Stimulated activated effector memory CD8-positive, alpha-beta T cell treated with anti-CD3 and anti-CD28 coated beads, Interleukin-12 subunit alpha, Interleukin-12 subunit beta, amount 100 ng/mL, for 72 hours (primary cell): ENCODE measurements around the gene TACO1.

Experiments used
- ATAC-seq: fragments of 150-1000 bp; cut with Tn5 transposase; 2 replicates; pipeline ENCODE4 v1.10.0; 2021
- DNase-seq, 2 donors: peaks; one replicate each; pipeline ENCODE4 v3.0.0; 2021 to 2022; ENCODE audit warnings: low spot score in 2 of 2
- H3K27ac Mint-ChIP-seq: one replicate; pipeline ENCODE4 v1.8.0; 2022; ENCODE audit warnings: mild to moderate bottlenecking, mixed read lengths
- H3K36me3 Mint-ChIP-seq: one replicate; pipeline ENCODE4 v1.8.0; 2022; ENCODE audit warnings: mild to moderate bottlenecking, mixed read lengths
- H3K4me1 Mint-ChIP-seq: one replicate; pipeline ENCODE4 v1.8.0; 2022; ENCODE audit warnings: mixed read lengths
- H3K4me3 Mint-ChIP-seq: one replicate; pipeline ENCODE4 v1.8.0; 2022; ENCODE audit warnings: mild to moderate bottlenecking, mixed read lengths
- H3K9me3 Mint-ChIP-seq: one replicate; pipeline ENCODE4 v1.8.0; 2022; ENCODE audit warnings: mixed read lengths

TACO1 gene

DNA sequence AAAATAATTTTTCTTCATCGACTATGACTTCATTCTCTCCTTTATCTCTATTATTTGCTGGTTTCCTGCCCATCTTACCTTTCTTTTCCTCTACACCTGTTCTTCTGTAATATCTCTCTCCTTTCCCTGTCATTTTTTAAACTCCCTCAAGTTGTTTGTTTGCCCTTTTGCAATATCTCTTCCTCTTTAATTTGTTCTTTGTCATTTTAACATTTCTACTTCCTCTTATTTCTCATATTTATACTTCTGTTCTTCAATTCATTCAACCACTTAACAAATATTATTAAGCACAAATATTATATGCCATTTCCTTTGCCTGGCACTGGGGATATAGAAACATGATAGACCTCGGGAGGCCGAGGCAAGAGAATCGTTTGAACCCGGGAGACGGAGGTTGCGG is 44.2 kb downstream of the TACO1 start:
- H3K4me3 Mint-ChIP-seq: no peak overlapping the region
- peak overlapping the region; percentile 70 for H3K27ac Mint-ChIP-seq
- no peaks in the 10 kb centered on the region for H3K4me1 Mint-ChIP-seq
- H3K9me3 Mint-ChIP-seq: no peaks in the 10 kb centered on the region
- no peak for DNase-seq
- peaks cover 16% of the 10 kb centered on the region for H3K36me3 Mint-ChIP-seq
- ATAC-seq: no peak

DNA sequence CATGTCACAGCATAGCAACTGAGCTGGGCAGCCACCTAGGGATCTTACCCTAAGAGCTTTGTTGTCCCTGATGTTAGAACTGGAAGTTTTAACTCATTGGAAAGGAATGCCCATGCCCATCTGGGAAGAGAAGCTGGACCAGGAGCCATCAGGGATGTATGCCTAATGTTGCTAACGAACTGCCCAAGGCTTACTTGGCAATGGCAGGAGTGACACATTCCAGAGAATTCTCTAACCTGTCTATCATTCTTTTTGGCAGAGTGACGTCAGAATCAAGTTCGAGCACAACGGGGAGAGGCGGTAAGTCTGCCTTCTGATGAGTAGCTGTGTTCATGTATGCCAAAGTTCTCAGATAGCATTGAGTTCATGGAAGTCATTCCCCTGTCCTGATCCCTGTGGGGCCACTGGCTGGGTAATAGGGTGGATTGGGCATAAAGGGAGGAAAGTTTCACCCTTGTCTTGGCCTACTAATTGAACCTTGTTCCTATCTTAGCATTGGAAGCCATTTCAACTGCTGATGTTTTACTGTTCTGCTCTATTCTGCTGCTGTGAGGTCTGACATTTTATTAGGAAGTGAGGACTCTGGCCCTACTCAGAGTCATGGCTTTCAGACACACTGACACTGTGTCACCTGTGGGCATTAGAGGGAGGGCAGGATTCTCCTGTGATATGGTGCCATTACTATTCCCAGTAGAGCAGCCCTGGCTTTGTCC is 45.2 kb downstream of the TACO1 start:
- H3K36me3 Mint-ChIP-seq: peaks cover 16% of the 10 kb centered on the region
- peak overlapping the region; percentile 70 for H3K27ac Mint-ChIP-seq
- no peak overlapping the region for H3K4me3 Mint-ChIP-seq
- DNase-seq (no peak), ATAC-seq (no peak)
- H3K9me3 Mint-ChIP-seq: no peaks in the 10 kb centered on the region
- H3K4me1 Mint-ChIP-seq: no peaks in the 10 kb centered on the region

- Mint-ChIP-seq H3K4me3 (no peak overlapping the region), H3K4me1 (no peaks in the 10 kb centered on the region), H3K9me3 (no peaks in the 10 kb centered on the region), H3K27ac (peak overlapping the region; percentile 70), H3K36me3 (peaks cover 16% of the 10 kb centered on the region)
- ATAC-seq (no peak), DNase-seq (no peak)
These were observed 45.8 kb downstream of the TACO1 start for GRCh38 chr17:63646488-63646806.

DNA sequence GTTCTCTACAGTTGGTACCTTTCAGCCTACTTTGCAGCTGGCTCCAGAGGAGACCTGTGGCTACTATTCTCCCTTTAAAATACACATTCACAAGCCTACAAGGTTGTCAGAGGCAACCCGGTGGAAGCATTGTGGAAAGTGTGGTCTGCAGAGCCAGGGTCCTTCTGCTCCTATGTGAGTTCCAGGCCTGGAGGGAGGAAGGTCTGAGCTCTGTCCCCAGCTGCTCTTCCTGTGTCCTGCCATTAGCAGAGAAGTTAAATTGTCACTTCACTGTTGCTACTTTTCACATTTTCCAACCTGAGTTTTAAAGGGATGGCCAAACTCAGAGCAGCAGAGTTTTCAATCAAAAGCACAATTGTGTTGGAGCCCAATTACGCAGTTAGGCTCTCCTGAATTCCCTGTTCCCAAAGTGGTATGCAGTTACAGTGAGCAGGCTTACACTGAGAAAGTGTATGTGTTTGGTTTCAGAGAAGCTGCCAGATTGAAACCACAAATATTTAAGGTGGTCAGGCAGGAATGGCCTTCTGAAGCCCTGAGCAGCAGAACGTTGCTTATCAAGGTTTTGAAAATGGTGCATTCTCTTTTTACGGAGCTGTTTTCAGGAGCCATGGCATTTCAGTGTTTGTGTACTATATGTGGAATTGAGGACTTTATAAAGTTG is 46.5 kb downstream of the TACO1 start:
- Mint-ChIP-seq H3K4me1 (no peaks in the 10 kb centered on the region), H3K4me3 (no peak overlapping the region), H3K9me3 (no peaks in the 10 kb centered on the region), H3K27ac (peak overlapping the region; percentile 70), H3K36me3 (peaks cover 20% of the 10 kb centered on the region)
- DNase-seq: no peak
- no peak for ATAC-seq

GRCh38 chr17:63647936-63648335 is 47.2 kb downstream of the TACO1 start:
- H3K27ac Mint-ChIP-seq: no peak overlapping the region
- no peaks in the 10 kb centered on the region for H3K4me1 Mint-ChIP-seq
- no peaks in the 10 kb centered on the region for H3K9me3 Mint-ChIP-seq
- peaks cover 27% of the 10 kb centered on the region for H3K36me3 Mint-ChIP-seq
- ATAC-seq: no peak
- no peak overlapping the region for H3K4me3 Mint-ChIP-seq
- DNase-seq: no peak

DNA sequence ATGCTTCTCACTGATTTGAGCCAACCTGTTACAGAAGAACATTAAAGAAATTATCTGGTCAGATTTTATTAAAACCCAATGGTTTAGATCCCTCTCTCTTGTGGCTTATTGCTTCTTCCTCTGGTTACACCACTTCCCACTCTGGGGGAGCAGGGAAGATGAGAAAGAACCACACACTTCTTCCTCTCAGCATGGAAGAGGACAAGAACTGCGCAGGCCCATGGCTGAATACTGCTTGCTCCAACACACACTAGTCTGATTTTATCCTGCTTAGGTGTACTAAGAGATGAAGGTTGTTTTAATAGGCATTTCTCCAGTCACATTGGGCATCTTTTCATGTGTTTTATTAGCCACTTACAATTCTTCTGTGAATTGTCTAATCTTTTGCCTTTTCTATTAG is 49.1 kb downstream of the TACO1 start:
- no peaks in the 10 kb centered on the region for H3K9me3 Mint-ChIP-seq
- ATAC-seq (no peak), DNase-seq (no peak)
- no peaks in the 10 kb centered on the region for H3K4me1 Mint-ChIP-seq
- H3K27ac Mint-ChIP-seq: peak overlapping the region; percentile 34
- H3K4me3 Mint-ChIP-seq: no peak overlapping the region
- H3K36me3 Mint-ChIP-seq: peaks cover 40% of the 10 kb centered on the region

GRCh38 chr17:63652106-63652505 is 51.4 kb downstream of the TACO1 start:
- Mint-ChIP-seq H3K9me3 (no peaks in the 10 kb centered on the region), H3K4me1 (no peaks in the 10 kb centered on the region), H3K36me3 (peaks cover 52% of the 10 kb centered on the region), H3K4me3 (no peak overlapping the region), H3K27ac (peak overlapping the region; percentile 0)
- ATAC-seq (no peak), DNase-seq (no peak)

GRCh38 chr17:63653050-63653449 is 52.4 kb downstream of the TACO1 start:
- H3K4me1 Mint-ChIP-seq: no peaks in the 10 kb centered on the region
- ATAC-seq (no peak), DNase-seq (no peak)
- H3K9me3 Mint-ChIP-seq: no peaks in the 10 kb centered on the region
- no peak overlapping the region for H3K4me3 Mint-ChIP-seq
- H3K36me3 Mint-ChIP-seq: peaks cover 60% of the 10 kb centered on the region
- H3K27ac Mint-ChIP-seq: peak overlapping the region; percentile 3

DNA sequence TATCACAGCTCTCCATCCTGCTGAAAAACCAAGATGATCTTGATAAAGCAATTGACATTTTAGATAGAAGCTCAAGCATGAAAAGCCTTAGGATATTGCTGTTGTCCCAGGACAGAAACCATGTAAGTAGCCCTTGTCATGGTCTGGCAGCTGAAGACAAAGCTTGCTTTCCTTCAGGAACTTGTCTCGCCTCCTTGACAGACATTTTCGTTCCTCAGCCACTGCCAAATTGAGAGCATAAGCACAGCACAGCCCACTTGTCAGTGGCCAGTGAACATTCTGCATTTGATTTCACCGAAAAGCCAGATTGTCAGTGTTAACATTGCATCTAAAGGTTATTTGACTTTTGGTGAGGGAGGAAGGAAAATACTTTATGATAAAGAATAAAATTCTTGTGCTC is 57.1 kb downstream of the TACO1 start:
- Mint-ChIP-seq H3K4me3 (no peak overlapping the region), H3K9me3 (no peaks in the 10 kb centered on the region), H3K36me3 (peaks cover 92% of the 10 kb centered on the region), H3K4me1 (no peaks in the 10 kb centered on the region), H3K27ac (no peak overlapping the region)
- DNase-seq: no peak
- ATAC-seq: no peak
